Measurements from ENCODE around the gene ADAMTS6.

ADAMTS6 gene

DNA sequence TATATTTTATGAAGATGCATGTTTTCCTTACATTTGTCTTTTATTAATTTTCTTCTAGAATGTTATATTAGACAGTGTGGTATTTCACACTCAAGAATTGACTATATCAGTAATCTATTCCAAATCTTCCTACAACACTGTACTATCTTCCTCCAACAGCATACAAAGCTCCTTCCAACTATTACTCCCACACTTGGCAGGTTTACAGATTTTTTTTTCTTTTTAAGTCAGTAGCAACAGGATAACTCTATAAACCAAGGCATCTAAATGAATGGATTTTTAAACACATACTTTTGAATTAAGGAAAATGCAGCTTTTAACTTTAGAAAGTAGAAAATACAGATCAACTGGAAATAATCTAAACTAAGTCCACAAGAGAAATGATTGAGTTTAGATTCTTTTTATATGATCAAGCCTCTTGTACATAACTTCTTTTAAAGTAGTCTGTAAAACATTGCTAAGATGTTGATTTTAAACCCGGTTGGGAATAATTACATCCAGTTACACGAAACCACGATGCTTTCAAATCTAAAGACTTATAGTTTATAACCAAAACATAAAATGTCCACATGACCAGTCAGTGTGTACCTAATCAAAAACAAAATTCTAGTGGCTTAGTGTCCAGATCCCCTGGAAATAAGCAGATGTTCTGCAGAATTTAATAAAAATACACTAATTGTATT is 281.6 kb downstream of the ADAMTS6 start:
- TF ChIP-seq, protein P1, sequence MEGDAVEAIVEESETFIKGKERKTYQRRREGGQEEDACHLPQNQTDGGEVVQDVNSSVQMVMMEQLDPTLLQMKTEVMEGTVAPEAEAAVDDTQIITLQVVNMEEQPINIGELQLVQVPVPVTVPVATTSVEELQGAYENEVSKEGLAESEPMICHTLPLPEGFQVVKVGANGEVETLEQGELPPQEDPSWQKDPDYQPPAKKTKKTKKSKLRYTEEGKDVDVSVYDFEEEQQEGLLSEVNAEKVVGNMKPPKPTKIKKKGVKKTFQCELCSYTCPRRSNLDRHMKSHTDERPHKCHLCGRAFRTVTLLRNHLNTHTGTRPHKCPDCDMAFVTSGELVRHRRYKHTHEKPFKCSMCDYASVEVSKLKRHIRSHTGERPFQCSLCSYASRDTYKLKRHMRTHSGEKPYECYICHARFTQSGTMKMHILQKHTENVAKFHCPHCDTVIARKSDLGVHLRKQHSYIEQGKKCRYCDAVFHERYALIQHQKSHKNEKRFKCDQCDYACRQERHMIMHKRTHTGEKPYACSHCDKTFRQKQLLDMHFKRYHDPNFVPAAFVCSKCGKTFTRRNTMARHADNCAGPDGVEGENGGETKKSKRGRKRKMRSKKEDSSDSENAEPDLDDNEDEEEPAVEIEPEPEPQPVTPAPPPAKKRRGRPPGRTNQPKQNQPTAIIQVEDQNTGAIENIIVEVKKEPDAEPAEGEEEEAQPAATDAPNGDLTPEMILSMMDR (IDR thresholded peaks at IDR 0.05), result no peak

DNA sequence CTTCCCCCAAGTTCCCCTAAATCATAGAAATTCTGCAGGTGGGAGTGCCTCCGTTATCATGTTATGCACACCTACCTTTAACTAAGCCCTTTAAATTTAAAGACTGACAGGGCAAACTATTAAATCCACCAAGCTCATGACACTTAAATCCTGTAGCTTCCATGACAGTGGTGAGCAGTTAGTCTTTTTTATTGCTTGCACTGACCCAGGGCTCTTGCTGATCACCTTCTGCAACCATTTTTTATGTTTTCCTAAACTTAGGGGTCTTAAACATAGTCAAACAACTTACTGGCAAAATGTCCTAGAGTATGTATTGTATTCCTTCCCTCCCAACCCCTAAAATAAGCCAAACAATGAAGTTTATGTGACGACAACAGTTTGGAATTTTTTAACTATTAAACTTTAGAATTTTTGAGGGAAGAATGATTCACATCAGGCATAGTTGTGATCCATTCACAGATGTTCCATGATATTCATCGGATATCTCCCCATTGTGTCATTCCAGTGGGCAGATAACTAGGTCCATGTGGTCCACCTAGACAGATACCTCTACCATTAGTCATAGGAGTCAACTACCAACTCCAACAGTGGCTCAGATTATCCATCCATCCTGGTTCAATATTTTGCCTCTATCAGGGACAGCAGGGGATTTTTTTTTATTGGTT is 283.1 kb downstream of the ADAMTS6 start:
- TF ChIP-seq, protein P1 (IDR thresholded peaks at IDR 0.05), result no peak

DNA sequence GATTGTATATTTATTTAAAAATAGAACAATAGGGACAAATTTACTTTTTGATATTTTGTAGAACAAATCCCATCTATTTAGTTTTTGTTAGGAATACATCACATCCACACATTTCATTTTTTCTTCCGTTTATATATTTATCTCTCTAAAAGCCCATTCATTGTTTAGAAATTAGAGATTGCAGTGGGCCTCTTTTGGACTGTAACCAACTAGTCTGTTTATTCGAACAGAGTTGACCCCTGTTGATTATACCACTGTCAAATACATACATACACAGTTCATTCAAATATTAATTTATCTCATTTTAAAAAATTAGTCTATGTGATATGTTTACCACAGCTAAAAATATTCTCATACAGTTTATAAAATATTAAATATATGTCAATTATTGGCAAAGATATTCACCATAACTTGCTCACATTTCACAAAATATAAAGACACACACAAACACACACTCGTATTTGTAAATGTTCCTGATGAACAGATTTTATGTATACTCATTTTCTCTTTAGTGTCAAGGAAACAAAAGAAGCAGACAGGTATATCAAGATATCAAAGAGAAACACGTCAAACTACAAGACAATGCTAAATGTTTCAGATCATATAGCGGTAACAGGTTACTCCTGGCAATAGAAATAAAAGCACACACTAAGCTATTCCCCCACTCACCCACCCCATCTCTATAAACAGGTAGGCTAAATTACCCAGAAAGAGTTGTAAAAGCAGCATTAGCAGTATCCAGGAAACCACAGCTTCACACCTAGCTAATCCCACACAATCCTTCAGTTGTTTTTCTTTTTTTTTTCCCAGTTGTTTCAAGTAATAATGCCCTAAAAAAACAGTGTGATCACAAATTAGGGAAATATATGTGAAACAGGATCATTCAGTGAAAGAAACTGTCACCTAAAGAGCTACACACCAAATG is 283.9 kb downstream of the ADAMTS6 start:
- TF ChIP-seq, protein P1 (IDR thresholded peaks at IDR 0.05), result no peak

DNA sequence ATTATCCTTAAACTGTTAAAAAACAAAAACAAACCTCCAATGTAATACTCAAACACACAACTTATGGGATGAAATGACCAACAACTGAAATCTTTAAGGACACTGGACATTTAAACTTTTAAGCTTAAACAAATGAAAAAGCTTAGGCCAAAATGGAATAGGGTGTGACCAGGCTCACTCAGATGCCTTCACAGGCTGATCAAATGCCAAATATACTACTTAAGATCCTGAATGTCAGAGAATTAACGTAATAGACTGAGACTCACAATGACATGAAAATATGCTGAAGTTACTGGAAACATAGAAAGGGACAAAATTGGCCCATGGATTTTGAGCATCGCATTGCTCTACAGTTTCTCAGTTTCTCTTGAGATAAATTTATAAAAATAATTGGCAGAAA is 286.8 kb downstream of the ADAMTS6 start:
- TF ChIP-seq, protein P1 (IDR thresholded peaks at IDR 0.05), result no peak

DNA sequence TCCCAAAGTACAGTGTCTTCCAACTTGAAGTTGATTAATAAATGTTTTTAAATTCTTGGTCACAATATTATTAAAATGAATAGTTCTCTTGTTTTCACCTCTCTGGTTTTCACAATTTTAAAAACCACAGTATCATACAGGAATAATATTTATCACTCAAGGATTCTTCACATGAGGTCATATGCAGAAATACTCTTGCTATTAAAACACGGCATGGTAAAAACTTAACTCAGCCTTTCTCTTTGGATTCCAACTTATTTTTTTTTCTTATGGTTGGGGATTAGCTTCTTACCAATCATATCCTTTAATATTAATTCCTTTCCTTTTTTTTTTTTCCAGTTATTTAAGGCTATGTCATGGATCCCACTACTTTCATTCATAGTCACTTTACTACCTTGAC is 289.4 kb downstream of the ADAMTS6 start:
- TF ChIP-seq, protein P1 (IDR thresholded peaks at IDR 0.05), result no peak

DNA sequence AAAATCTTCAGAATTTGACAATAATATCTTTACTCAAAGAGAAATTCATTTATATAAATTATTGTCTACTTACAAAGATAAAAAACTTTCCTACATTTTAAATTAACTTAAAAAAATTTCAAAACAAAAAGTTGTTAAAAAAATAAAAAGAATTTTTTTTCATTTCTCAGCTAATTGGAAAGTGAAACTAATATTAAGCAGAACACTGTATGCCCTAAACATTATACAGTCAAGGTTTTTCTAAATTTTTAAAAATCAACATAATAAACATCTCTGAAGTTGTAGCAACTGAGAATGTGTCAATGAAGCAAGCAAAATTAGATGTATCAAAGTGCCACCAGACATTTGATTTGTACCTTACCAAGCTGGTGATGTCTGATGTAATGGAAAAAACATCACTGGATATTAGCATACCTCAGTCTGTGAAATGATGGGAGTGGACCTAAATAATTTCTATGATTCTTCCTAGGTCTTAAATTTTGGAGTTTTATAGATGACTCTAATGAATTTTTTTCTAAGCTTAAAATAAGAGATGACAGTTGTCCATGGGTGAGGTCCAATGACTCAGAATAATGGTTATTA is 290.1 kb downstream of the ADAMTS6 start:
- TF ChIP-seq, protein P1 (IDR thresholded peaks at IDR 0.05), result no peak

DNA sequence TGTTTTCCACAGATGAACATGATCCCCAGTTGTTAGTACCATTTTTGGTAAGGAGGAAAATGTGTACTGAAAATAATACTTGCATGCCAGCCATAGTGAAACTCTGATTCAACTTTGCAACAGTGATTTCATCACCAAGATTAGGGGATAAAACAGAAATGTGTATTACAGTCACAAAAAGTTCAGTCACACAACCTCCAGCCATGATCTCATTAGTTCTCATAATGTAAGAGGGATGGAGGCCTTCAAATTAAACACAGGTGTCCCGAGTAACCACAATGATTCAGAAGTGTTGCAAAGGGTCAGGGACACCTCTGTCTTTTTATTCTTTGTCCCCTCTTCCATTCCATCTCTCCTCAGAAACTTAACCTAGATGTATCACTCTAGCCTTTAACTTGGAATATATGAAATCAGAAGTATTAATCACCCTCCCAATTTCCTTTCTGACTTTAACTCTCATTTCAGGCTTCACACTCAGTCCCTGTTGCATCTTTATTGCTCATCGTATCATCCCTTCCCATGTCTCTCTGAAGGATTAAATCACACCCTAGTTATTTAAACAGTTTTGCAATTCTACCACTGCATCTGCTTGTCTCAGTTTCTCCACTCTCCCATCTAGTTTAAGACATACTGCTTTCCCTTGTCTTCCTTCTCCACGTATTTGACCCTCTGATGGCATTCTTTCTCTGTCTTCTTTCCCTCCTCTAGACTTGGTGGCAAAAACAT is 291.2 kb downstream of the ADAMTS6 start:
- TF ChIP-seq, protein P1 (IDR thresholded peaks at IDR 0.05), result no peak
